H1 (cell line): Measurements from ENCODE around the gene PRKCA. TPM values are rescaled to one million over a fixed set of nuclear protein-coding genes. Genes with fewer than 3 reads are reported as not detected.

Experiments
- CTCF ChIA-PET: fragments of 300-600 bp; sonication (Branson Sonifier 250); formaldehyde crosslinking; loops from one replicate; lab custom pipeline; 2021; ENCODE audit not compliant: partially characterized antibody; lab: Charles Lee
- POLR2A ChIA-PET: fragments of 300-600 bp; sonication (Branson Sonifier 250); formaldehyde crosslinking; loops from one replicate; lab custom pipeline; 2021; ENCODE audit warnings: inconsistent platforms; ENCODE audit not compliant: partially characterized antibody; lab: Charles Lee
- DNase-seq, 2 experiments: peaks; one replicate each; pipeline versions ENCODE4 v3.0.0 to v3.0.0-alpha.2; 2010 to 2022; ENCODE audit warnings: low spot score in 2 of 2, low read depth in 1 of 2, mixed read lengths in 1 of 2
- FAIRE-seq: peaks from 2 replicates; lab custom pipeline; 2011; peaks lifted over from hg19 to GRCh38; lab: Jason Lieb, UNC
- H2AFZ ChIP-seq: 2 replicates; pipeline ENCODE4 v1.8.1; 2012; ENCODE audit warnings: low read length, inconsistent platforms
- H2AK5ac ChIP-seq: 2 replicates; pipeline ENCODE4 v1.6.1; 2013; ENCODE audit warnings: low read depth, low read length
- H2BK120ac ChIP-seq: replicated peaks from 2 replicates; pipeline ENCODE3; 2013; ENCODE audit warnings: low read depth, low read length, inconsistent platforms
- H2BK12ac ChIP-seq: 2 replicates; pipeline ENCODE4 v1.6.1; 2013; ENCODE audit warnings: low read depth, low read length
- H2BK15ac ChIP-seq: 2 replicates; pipeline ENCODE4 v1.6.1; 2013; ENCODE audit warnings: low read length
- H2BK20ac ChIP-seq: 2 replicates; pipeline ENCODE4 v1.6.1; 2013; ENCODE audit warnings: low read length
- H2BK5ac ChIP-seq: 2 replicates; pipeline ENCODE4 v1.6.1; 2013; ENCODE audit warnings: low read depth, low read length
- H3K14ac ChIP-seq: 2 replicates; pipeline ENCODE4 v1.6.1; 2013; ENCODE audit warnings: inconsistent platforms; ENCODE audit not compliant: insufficient read length
- H3K18ac ChIP-seq: 2 replicates; pipeline ENCODE4 v1.6.1; 2013; ENCODE audit warnings: low read length; ENCODE audit errors: extremely low read depth
- H3K23ac ChIP-seq: 2 replicates; pipeline ENCODE4 v1.6.1; 2013; ENCODE audit warnings: inconsistent platforms; ENCODE audit not compliant: insufficient read length
- H3K23me2 ChIP-seq: 2 replicates; pipeline ENCODE4 v1.6.1; 2013; ENCODE audit warnings: low read depth, low read length
- H3K27ac ChIP-seq: 2 replicates; pipeline ENCODE4 v1.6.1; 2011; ENCODE audit warnings: low read depth, low read length, inconsistent platforms
- H3K27me3 ChIP-seq, 4 experiments: replicated peaks in 1 of 4; 1 replicate in 1 of 4; 2 replicates in 3 of 4; pipeline versions ENCODE4 v1.6.1 to v1.8.1; 2011 to 2013; ENCODE audit warnings: low read length in 3 of 4, mild to moderate bottlenecking in 3 of 4, inconsistent platforms in 2 of 4, mixed read lengths in 2 of 4, moderate library complexity in 1 of 4; ENCODE audit not compliant: control insufficient read depth in 3 of 4, insufficient read depth in 3 of 4; ENCODE audit errors: extremely low read depth in 1 of 4
- H3K36me3 ChIP-seq, 4 experiments: 2 replicates each; pipeline versions ENCODE4 v1.6.1 to v1.8.1; 2011 to 2013; ENCODE audit warnings: mild to moderate bottlenecking in 4 of 4, low read length in 3 of 4, moderate library complexity in 2 of 4, control low read depth in 1 of 4, inconsistent platforms in 1 of 4; ENCODE audit not compliant: insufficient read depth in 4 of 4, control insufficient read depth in 2 of 4
- H3K4ac ChIP-seq: replicated peaks from 2 replicates; pipeline ENCODE3; 2013; ENCODE audit warnings: low read length, low read depth, mixed read lengths, inconsistent platforms; ENCODE audit not compliant: insufficient read length
- H3K4me1 ChIP-seq, 4 experiments: replicated peaks in 1 of 4; 1 replicate in 1 of 4; 2 replicates in 3 of 4; pipeline versions ENCODE4 v1.6.1 to v1.8.1; 2011 to 2013; ENCODE audit warnings: low read length in 3 of 4, inconsistent platforms in 2 of 4, mixed read lengths in 1 of 4; ENCODE audit not compliant: insufficient read depth in 4 of 4, control insufficient read depth in 3 of 4
- H3K4me2 ChIP-seq, 2 experiments: 2 replicates each; pipeline versions ENCODE4 v1.6.1 to v1.8.1; 2011 to 2013; ENCODE audit warnings: low read depth in 2 of 2, low read length in 2 of 2, control low read depth in 1 of 2, inconsistent platforms in 1 of 2, mild to moderate bottlenecking in 1 of 2; ENCODE audit not compliant: insufficient read depth in 1 of 2
- H3K4me3 ChIP-seq, 4 experiments: fragments of 200-600, 300-600 bp in 1 of 4; sonication (generic), shearing (Covaris generic), sonication (Bioruptor Twin) in 1 of 4; 2 replicates each; pipeline versions ENCODE4 v1.5.1 to v1.8.1; 2011 to 2016; ENCODE audit warnings: low read length in 4 of 4, low read depth in 3 of 4, control low read depth in 2 of 4, inconsistent platforms in 2 of 4, mild to moderate bottlenecking in 2 of 4, mixed read lengths in 1 of 4, moderate library complexity in 1 of 4; ENCODE audit not compliant: insufficient read depth in 2 of 4; ENCODE audit errors: extremely low read depth in 1 of 4
- H3K56ac ChIP-seq: replicated peaks from 2 replicates; pipeline ENCODE3; 2013; ENCODE audit warnings: low read depth, mild to moderate bottlenecking, mixed read lengths, low read length, inconsistent platforms; ENCODE audit not compliant: insufficient read length
- H3K79me1 ChIP-seq: 2 replicates; pipeline ENCODE4 v1.6.1; 2013; ENCODE audit warnings: low read depth, low read length, control low read depth
- H3K79me2 ChIP-seq, 2 experiments: 2 replicates each; pipeline versions ENCODE4 v1.6.1 to v1.8.1; 2012 to 2013; ENCODE audit warnings: low read length in 2 of 2, mild to moderate bottlenecking in 2 of 2, inconsistent platforms in 1 of 2; ENCODE audit not compliant: insufficient read depth in 2 of 2, control insufficient read depth in 1 of 2
- H3K9ac ChIP-seq, 4 experiments: replicated peaks in 1 of 4; 1 replicate in 1 of 4; 2 replicates in 3 of 4; pipeline versions ENCODE4 v1.6.1 to v1.8.1; 2011 to 2013; ENCODE audit warnings: low read depth in 3 of 4, low read length in 3 of 4, control low read depth in 2 of 4, mild to moderate bottlenecking in 2 of 4, moderate library complexity in 2 of 4, inconsistent platforms in 1 of 4; ENCODE audit errors: extremely low read depth in 1 of 4
- H3K9me3 ChIP-seq, 2 experiments: 2 replicates each; pipeline versions ENCODE4 v1.6.1 to v1.8.1; 2012 to 2013; ENCODE audit warnings: mild to moderate bottlenecking in 2 of 2, moderate library complexity in 2 of 2, control low read depth in 1 of 2, inconsistent platforms in 1 of 2, low read depth in 1 of 2, low read length in 1 of 2, mixed read lengths in 1 of 2; ENCODE audit not compliant: insufficient read depth in 2 of 2
- H4K20me1 ChIP-seq, 2 experiments: replicated peaks in 1 of 2; 2 replicates each; pipeline versions ENCODE3 to v1.8.1; 2011 to 2013; ENCODE audit warnings: inconsistent platforms in 2 of 2, low read length in 2 of 2, mild to moderate bottlenecking in 1 of 2; ENCODE audit not compliant: insufficient read depth in 2 of 2, control insufficient read depth in 1 of 2
- H4K5ac ChIP-seq: 2 replicates; pipeline ENCODE4 v1.6.1; 2013; ENCODE audit warnings: low read length, low read depth, mixed read lengths, inconsistent platforms; ENCODE audit not compliant: insufficient read length
- H4K8ac ChIP-seq: 2 replicates; pipeline ENCODE4 v1.8.0; 2013; ENCODE audit warnings: mild to moderate bottlenecking, moderate library complexity, low read length, inconsistent platforms; ENCODE audit not compliant: insufficient read depth; ENCODE audit errors: extremely low read depth
- H4K91ac ChIP-seq: replicated peaks from 2 replicates; pipeline ENCODE3; 2013; ENCODE audit warnings: low read length, mixed read lengths, inconsistent platforms; ENCODE audit not compliant: insufficient read length
- BRCA1 ChIP-seq: IDR thresholded peaks from 2 replicates; pipeline ENCODE4 v1.6.1; 2012; ENCODE audit warnings: low read depth, low read length, improper control_type of control experiment
- CEBPB ChIP-seq: IDR thresholded peaks from 2 replicates; pipeline ENCODE4 v1.6.1; 2012; ENCODE audit warnings: low read depth, low read length
- CTCF ChIP-seq, 3 experiments: IDR thresholded peaks; 1 replicate in 2 of 3; 2 replicates in 1 of 3; pipeline versions ENCODE4 v1.5.1 to v1.6.1; 2011; ENCODE audit warnings: low read length in 3 of 3, mild to moderate bottlenecking in 3 of 3, inconsistent platforms in 2 of 3, low read depth in 1 of 3, moderate library complexity in 1 of 3; ENCODE audit not compliant: insufficient read depth in 1 of 3; ENCODE audit errors: control extremely low read depth in 1 of 3
- JUN ChIP-seq: IDR thresholded peaks from 2 replicates; pipeline ENCODE4 v1.6.1; 2011; ENCODE audit warnings: low read depth, mild to moderate bottlenecking, improper control_type of control experiment, low read length
- KDM4A ChIP-seq: IDR thresholded peaks from one replicate; pipeline ENCODE4 v1.7.1; 2012; ENCODE audit warnings: low read depth, mild to moderate bottlenecking, moderate library complexity, low read length, inconsistent platforms; ENCODE audit not compliant: severe bottlenecking
- RAD21 ChIP-seq, 2 experiments: IDR thresholded peaks in 1 of 2; conservative IDR thresholded peaks in 1 of 2; 2 replicates each; pipeline ENCODE4 v1.6.1; 2011; ENCODE audit warnings: low read depth in 2 of 2, low read length in 2 of 2, improper control_type of control experiment in 1 of 2, inconsistent platforms in 1 of 2, mild to moderate bottlenecking in 1 of 2, moderate library complexity in 1 of 2
- SIN3A ChIP-seq, 2 experiments: IDR thresholded peaks in 1 of 2; conservative IDR thresholded peaks in 1 of 2; 2 replicates each; pipeline ENCODE4 v1.6.1; 2011 to 2012; ENCODE audit warnings: low read length in 2 of 2, improper control_type of control experiment in 1 of 2, low read depth in 1 of 2, mild to moderate bottlenecking in 1 of 2
- SIX5 ChIP-seq: IDR thresholded peaks from 2 replicates; pipeline ENCODE4 v1.6.1; 2011; ENCODE audit warnings: mild to moderate bottlenecking, low read depth, low read length
- SUZ12 ChIP-seq: fragments of 200-600 bp; sonication (generic); IDR thresholded peaks from 2 replicates; pipeline ENCODE4 v1.6.1; 2012; ENCODE audit warnings: mild to moderate bottlenecking, inconsistent platforms, low read length, moderate library complexity, mixed read lengths
- USF2 ChIP-seq: IDR thresholded peaks from 2 replicates; pipeline ENCODE4 v1.6.1; 2011; ENCODE audit warnings: low read length, improper control_type of control experiment
- WGBS, 2 experiments: shearing (Covaris generic) in 1 of 2; methylation state at CpG; one replicate each; pipeline versions ENCODE4 v1.1.6 to v1.1.7; 2013 to 2015; ENCODE audit warnings: low lambda C conversion rate in 2 of 2, mixed read lengths in 2 of 2, inconsistent platforms in 1 of 2, low coverage in 1 of 2, missing lambda C conversion rate in 1 of 2; ENCODE audit not compliant: insufficient replicate concordance in 2 of 2, insufficient coverage in 1 of 2, insufficient read length in 1 of 2; ENCODE audit errors: extremely low coverage in 1 of 2, missing lambda C conversion rate in 1 of 2; 5-methylcytosine and 5-hydroxymethylcytosine counted together
- polyA plus RNA-seq, 7 experiments: library from polyadenylated mRNA; depleted of rRNA in 3 of 7; stranded (reverse) in 5 of 7; unstranded in 2 of 7; fragments of >200 nt in 5 of 7; fragments of 200-250 nt in 2 of 7; gene quantifications; 1 replicate in 5 of 7; 2 replicates in 1 of 7; 4 replicates in 1 of 7; pipeline versions ENCODE4 v1.2.1 to v1.2.3, GENCODE V29; 2011 to 2013; ENCODE audit warnings: missing spikeins in 2 of 7, mixed read lengths in 2 of 7
- total RNA-seq: library from RNA; stranded (reverse); fragmentation: NEBNext Ultra II Directional; extraction: Animal tissue kit (Norgen Biotek cat#: 25700); gene quantifications from 2 replicates; pipeline ENCODE4 v1.2.1, GENCODE V29; 2021

PRKCA gene
- total and polyA plus RNA-seq, 2 of the 8 experiments (the other 6 are each of a cell fraction or from before 2014, with no cell fraction given): 5.8 to 17.8 TPM

- H3K79me1 ChIP-seq: no peaks in the 10 kb centered on the region
- no peak overlapping the region for H3K4me3 ChIP-seq
- H2BK120ac ChIP-seq: no peak overlapping the region
- H2AFZ ChIP-seq: no peak overlapping the region
- no peak overlapping the region for H4K8ac ChIP-seq
- no peak overlapping the region for H3K23ac ChIP-seq
- H3K18ac ChIP-seq: no peak overlapping the region
- H4K5ac ChIP-seq: no peak overlapping the region
- no peaks in the 10 kb centered on the region for H3K23me2 ChIP-seq
- peaks cover 0 to 3% of the 10 kb centered on the region in 2 experiments for H4K20me1 ChIP-seq
- WGBS, 2 experiments: 83% methylated on average over 5 of the region's 5 CpGs; no CpG with 5 or more reads in 1 of the 2 experiments
- no peak overlapping the region for H3K14ac ChIP-seq
- peaks cover 0 to 33% of the 10 kb centered on the region in 2 experiments; a peak in 2 of 4 replicates for H3K79me2 ChIP-seq
- DNase-seq (no peak), FAIRE-seq (no peak)
- H2BK12ac ChIP-seq: no peak overlapping the region
- H2BK15ac ChIP-seq: no peak overlapping the region; the same call in 1 of the 2 replicates
- H2AK5ac ChIP-seq: 0 out of 2 replicates have a peak overlapping the region, but pooled peaks have one; percentile 28
- H3K4me1 ChIP-seq: peaks cover 2 to 9% (median 6%) of the 10 kb centered on the region in 4 experiments; a peak in 3 of 7 replicates
- H2BK20ac ChIP-seq: no peak overlapping the region
- no peak for TF ChIP-seq KDM4A
- TF ChIP-seq CEBPB: no peak
- TF ChIP-seq JUN: no peak
- TF ChIP-seq SUZ12: no peak
- TF ChIP-seq CTCF (IDR thresholded peaks at IDR 0.05; ENCODE audit: control extremely low read depth in 1 of 3, insufficient read depth in 1 of 3, low read depth in 1 of 3, low read length in 3 of 3): no peak
- TF ChIP-seq RAD21 (IDR thresholded peaks at IDR 0.05 in 1 of 2, conservative IDR thresholded peaks at IDR 0.05 in 1 of 2; ENCODE audit: low read depth in 2 of 2, low read length in 2 of 2): no peak
- no peak for TF ChIP-seq SIX5
- no peak for TF ChIP-seq USF2
- no peak for TF ChIP-seq BRCA1
- TF ChIP-seq SIN3A (conservative IDR thresholded peaks at IDR 0.05 in 1 of 2, IDR thresholded peaks at IDR 0.05 in 1 of 2; ENCODE audit: low read depth in 1 of 2, low read length in 2 of 2): no peak
- TF ChIP-seq, all 59 proteins: peak for 0
- Histone ChIP-seq H3K36me3 (no peaks in the 10 kb centered on the region), H3K9ac (no peak overlapping the region), H3K56ac (no peak overlapping the region), H3K4me2 (no peak overlapping the region), H2BK5ac (peak overlapping the region; percentile 35; the same call in 1 of the 2 replicates), H3K27me3 (no peaks in the 10 kb centered on the region), H3K4ac (no peak overlapping the region), H3K27ac (no peak overlapping the region), H4K91ac (no peak overlapping the region), H3K9me3 (no peaks in the 10 kb centered on the region)
- ChIA-PET CTCF (no interaction called here), POLR2A (no interaction called here)
These were observed 48.6 kb downstream of the PRKCA start for GRCh38 chr17:66351033-66351432.
